ENCODE measurements around the gene HRCT1. TPM values are rescaled to one million over a fixed set of nuclear protein-coding genes. Genes with fewer than 3 reads are reported as not detected.

HRCT1 gene
- total and polyA plus RNA-seq, 2 donors (not counting 1 experiment from before 2014, with no cell fraction given): not detected

- H3K9me3 Mint-ChIP-seq (ENCODE audit: insufficient read depth): no peaks in the 10 kb centered on the region
- Histone ChIP-seq H3K4me1 (ENCODE audit: control insufficient read depth in 2 of 2, insufficient read depth in 2 of 2, low read length in 2 of 2) (no peaks in the 10 kb centered on the region), H4K20me1 (ENCODE audit: control insufficient read depth, insufficient read depth, low read length, poor library complexity, severe bottlenecking) (no peaks in the 10 kb centered on the region), H2AFZ (ENCODE audit: insufficient read depth, low read depth, low read length, poor library complexity, severe bottlenecking) (no peak overlapping the region), H3K4me3 (ENCODE audit: control extremely low read depth in 1 of 5, extremely low read depth in 1 of 5, insufficient read depth in 1 of 5, low read depth in 2 of 5, low read length in 4 of 5) (no peak overlapping the region), H3K27me3 (replicated peaks in 1 of 4; ENCODE audit: control extremely low read depth in 1 of 4, control insufficient read depth in 3 of 4, insufficient read depth in 4 of 4, low read length in 3 of 4) (peaks cover 0 to 22% (median 8%) of the 10 kb centered on the region in 4 experiments), H3K4me2 (replicated peaks; ENCODE audit: low read depth, low read length, poor library complexity, severe bottlenecking) (no peak overlapping the region), H3K27ac (ENCODE audit: low read length in 2 of 2) (no peak overlapping the region), H3K36me3 (replicated peaks in 1 of 2; ENCODE audit: control extremely low read depth in 1 of 2, control insufficient read depth in 1 of 2, extremely low read depth in 1 of 2, insufficient read depth in 2 of 2, low read length in 1 of 2) (no peaks in the 10 kb centered on the region), H3K9ac (ENCODE audit: low read length) (no peak overlapping the region), H3K79me2 (ENCODE audit: control insufficient read depth, insufficient read depth, low read length) (no peaks in the 10 kb centered on the region), H3K9me3 (ENCODE audit: control extremely low read depth in 1 of 3, control insufficient read depth in 2 of 3, insufficient read depth in 1 of 3, low read length in 2 of 3) (no peaks in the 10 kb centered on the region)
- H3K27me3 Mint-ChIP-seq: peaks cover 23% of the 10 kb centered on the region
- H3K4me3 Mint-ChIP-seq: no peak overlapping the region
- POLR2A ChIA-PET: no interaction called here
- no peak for ATAC-seq (ENCODE audit: low read depth)
- WGBS (ENCODE audit: insufficient coverage): 58% methylated on average over 3 of the region's 3 CpGs
- DNase-seq: no peak
- no peaks in the 10 kb centered on the region for H3K4me1 Mint-ChIP-seq
- H3K27ac Mint-ChIP-seq: no peak overlapping the region
- CTCF ChIA-PET: interaction anchor here (0.9 to 2.2 kb wide), 4 partner anchors 9 to 102 kb away, joined by 3 to 6 read pairs (median 4); no protein-coding TSS in a partner anchor
- no peak for TF ChIP-seq EZH2 (IDR thresholded peaks at IDR 0.05; ENCODE audit: borderline replicate concordance, insufficient read depth, low read depth, low read length, poor library complexity, severe bottlenecking)
- no peak for TF ChIP-seq CTCF (IDR thresholded peaks at IDR 0.05)
- intact Hi-C loops (cut with micrococcal nuclease): no loop called here
These were observed 14.4 kb upstream of the HRCT1 start for GRCh38 chr9:35891646-35892045.

- Mint-ChIP-seq H3K4me1 (no peaks in the 10 kb centered on the region), H3K9me3 (ENCODE audit: insufficient read depth) (no peaks in the 10 kb centered on the region), H3K27me3 (peaks cover 23% of the 10 kb centered on the region), H3K27ac (no peak overlapping the region), H3K4me3 (no peak overlapping the region)
- no peak overlapping the region for H3K27ac ChIP-seq (ENCODE audit: low read length in 2 of 2)
- H3K4me1 ChIP-seq (ENCODE audit: control insufficient read depth in 2 of 2, insufficient read depth in 2 of 2, low read length in 2 of 2): no peaks in the 10 kb centered on the region
- ATAC-seq (ENCODE audit: low read depth) (no peak), DNase-seq (no peak)
- peaks cover 0 to 22% (median 9%) of the 10 kb centered on the region in 4 experiments for H3K27me3 ChIP-seq (replicated peaks in 1 of 4; ENCODE audit: control extremely low read depth in 1 of 4, control insufficient read depth in 3 of 4, insufficient read depth in 4 of 4, low read length in 3 of 4)
- H3K4me3 ChIP-seq (ENCODE audit: control extremely low read depth in 1 of 5, extremely low read depth in 1 of 5, insufficient read depth in 1 of 5, low read depth in 2 of 5, low read length in 4 of 5): no peak overlapping the region
- no peaks in the 10 kb centered on the region for H3K36me3 ChIP-seq (replicated peaks in 1 of 2; ENCODE audit: control extremely low read depth in 1 of 2, control insufficient read depth in 1 of 2, extremely low read depth in 1 of 2, insufficient read depth in 2 of 2, low read length in 1 of 2)
- no peak for TF ChIP-seq CTCF (IDR thresholded peaks at IDR 0.05)
- TF ChIP-seq EZH2 (IDR thresholded peaks at IDR 0.05; ENCODE audit: borderline replicate concordance, insufficient read depth, low read depth, low read length, poor library complexity, severe bottlenecking): no peak
- ChIA-PET CTCF (interaction anchor here (0.9 to 2.2 kb wide), 4 partner anchors 10 to 102 kb away, joined by 3 to 6 read pairs (median 4); no protein-coding TSS in a partner anchor), POLR2A (no interaction called here)
- WGBS (ENCODE audit: insufficient coverage): 86% methylated on average over 1 of the region's 1 CpG
- no peak overlapping the region for H2AFZ ChIP-seq (ENCODE audit: insufficient read depth, low read depth, low read length, poor library complexity, severe bottlenecking)
- H3K4me2 ChIP-seq (replicated peaks; ENCODE audit: low read depth, low read length, poor library complexity, severe bottlenecking): no peak overlapping the region
- no peak overlapping the region for H3K9ac ChIP-seq (ENCODE audit: low read length)
- intact Hi-C loops (cut with micrococcal nuclease): no loop called here
- no peaks in the 10 kb centered on the region for H3K9me3 ChIP-seq (ENCODE audit: control extremely low read depth in 1 of 3, control insufficient read depth in 2 of 3, insufficient read depth in 1 of 3, low read length in 2 of 3)
- no peaks in the 10 kb centered on the region for H3K79me2 ChIP-seq (ENCODE audit: control insufficient read depth, insufficient read depth, low read length)
- no peaks in the 10 kb centered on the region for H4K20me1 ChIP-seq (ENCODE audit: control insufficient read depth, insufficient read depth, low read length, poor library complexity, severe bottlenecking)
These were observed 14.0 kb upstream of the HRCT1 start for GRCh38 chr9:35892051-35892450.
